SJSA1 (cell line): ENCODE data around the gene SPATA3. TPM values are rescaled to one million over a fixed set of nuclear protein-coding genes. Genes with fewer than 3 reads are reported as not detected.

Source experiments
- DNase-seq, 2 experiments: peaks; one replicate each; pipeline ENCODE4 v3.0.0-alpha.2; 2015 to 2020; ENCODE audit warnings: low spot score in 2 of 2, low read depth in 1 of 2
- H3K27ac ChIP-seq: fragments of 250-450 bp; sonication (Bioruptor Pico); 2 replicates; pipeline ENCODE4 v1.5.1; 2020; ENCODE audit warnings: mild to moderate bottlenecking, moderate library complexity
- H3K27me3 ChIP-seq: fragments of 250-450 bp; sonication (Bioruptor Pico); replicated peaks from 2 replicates; pipeline ENCODE4 v1.5.1; 2020; ENCODE audit warnings: mild to moderate bottlenecking, moderate library complexity
- H3K36me3 ChIP-seq: fragments of 250-450 bp; sonication (Bioruptor Pico); 2 replicates; pipeline ENCODE4 v1.5.1; 2020; ENCODE audit warnings: mild to moderate bottlenecking
- H3K4me1 ChIP-seq: fragments of 250-450 bp; sonication (Bioruptor Pico); replicated peaks from 2 replicates; pipeline ENCODE4 v1.6.1; 2021; ENCODE audit warnings: mild to moderate bottlenecking
- H3K4me3 ChIP-seq: fragments of 250-450 bp; sonication (Bioruptor Pico); 2 replicates; pipeline ENCODE4 v1.5.1; 2020; ENCODE audit warnings: mild to moderate bottlenecking
- H3K9me3 ChIP-seq: fragments of 250-450 bp; sonication (Bioruptor Pico); replicated peaks from 2 replicates; pipeline ENCODE4 v1.5.1; 2020; ENCODE audit warnings: mild to moderate bottlenecking
- total RNA-seq: library from RNA; depleted of rRNA; stranded (reverse); fragments of >200 nt; shearing (Covaris generic); gene quantifications from 2 replicates; pipeline ENCODE4 v1.2.3, GENCODE V29; 2014

Gene SPATA3
- total RNA-seq, 1 experiment from 2014 or later: not detected

DNA sequence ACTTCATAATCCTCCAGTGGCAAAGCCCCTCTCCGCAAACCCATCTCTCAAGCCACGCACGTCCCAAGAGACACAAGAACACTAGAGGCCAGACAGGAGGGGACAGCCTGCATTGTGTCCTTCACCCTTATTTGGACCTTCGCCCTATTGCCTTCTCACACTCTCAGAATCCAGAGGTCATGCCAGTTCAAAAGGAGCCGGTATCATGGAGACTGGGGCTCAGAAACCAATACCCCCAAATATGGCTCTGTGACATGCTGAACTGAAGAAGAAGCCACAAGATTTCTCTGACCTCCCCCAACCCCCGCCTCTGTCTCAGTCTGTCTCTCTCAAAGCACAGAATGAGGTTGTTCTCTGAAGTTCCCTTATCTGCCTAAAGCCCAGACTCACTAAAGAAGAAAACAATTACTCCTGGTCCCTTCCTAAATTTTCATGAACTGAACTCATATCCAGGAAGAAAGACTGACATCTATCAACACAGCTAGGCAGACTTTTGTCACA, 19.2 kb upstream of the SPATA3 start:
- peaks cover 34% of the 10 kb centered on the region for H3K4me1 ChIP-seq
- no peaks in the 10 kb centered on the region for H3K36me3 ChIP-seq
- H3K27me3 ChIP-seq: no peaks in the 10 kb centered on the region
- DNase-seq: no peak
- H3K27ac ChIP-seq: no peak overlapping the region
- H3K4me3 ChIP-seq: no peak overlapping the region
- H3K9me3 ChIP-seq: no peaks in the 10 kb centered on the region

DNA sequence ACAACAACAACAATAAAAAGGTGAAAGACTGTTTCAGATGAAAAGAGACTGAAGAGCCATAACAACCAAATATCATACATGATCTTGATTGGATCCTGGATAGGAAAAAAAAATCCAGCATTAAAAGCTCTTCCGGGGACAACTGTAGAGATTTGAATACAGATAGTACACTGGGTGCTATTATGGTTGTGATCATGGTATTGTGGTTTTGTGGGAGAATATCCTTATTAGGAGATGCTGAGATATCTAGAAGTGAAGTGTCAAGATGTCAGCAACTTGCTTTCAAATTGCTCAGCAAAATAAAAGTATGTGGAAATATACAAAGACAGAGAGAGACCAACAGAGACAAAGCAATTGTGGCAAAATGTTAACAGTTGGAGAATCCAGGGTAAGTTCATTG, 15.5 kb upstream of the SPATA3 start:
- Histone ChIP-seq H3K36me3 (no peaks in the 10 kb centered on the region), H3K4me3 (no peak overlapping the region), H3K27me3 (no peaks in the 10 kb centered on the region), H3K4me1 (peaks cover 24% of the 10 kb centered on the region), H3K9me3 (no peaks in the 10 kb centered on the region), H3K27ac (peak overlapping the region; percentile 42)
- DNase-seq: peak in 1 of 2 experiments; percentile 42

DNA sequence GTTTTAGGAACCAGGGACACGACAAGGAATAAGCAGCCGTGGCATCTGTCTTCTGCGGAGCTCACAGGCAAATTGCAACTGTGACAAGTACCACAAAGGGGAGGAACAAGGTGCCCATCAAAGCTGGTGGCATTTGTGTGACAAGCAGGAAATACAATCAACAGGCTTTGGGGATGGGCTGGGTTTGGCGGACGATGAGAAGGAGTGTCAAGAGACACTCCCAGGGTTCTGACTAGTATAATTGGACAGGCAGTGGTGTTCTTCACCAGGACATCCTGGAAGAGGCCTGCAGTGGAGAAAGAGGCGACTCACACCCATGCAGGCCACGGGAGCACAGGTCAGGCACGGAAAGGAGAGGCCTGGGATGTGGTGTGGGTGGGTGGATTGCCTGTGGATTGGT, 14.2 kb upstream of the SPATA3 start:
- Histone ChIP-seq H3K27ac (peak overlapping the region; percentile 42; the same call in 1 of the 2 replicates), H3K4me1 (peaks cover 25% of the 10 kb centered on the region), H3K36me3 (no peaks in the 10 kb centered on the region), H3K27me3 (no peaks in the 10 kb centered on the region), H3K9me3 (no peaks in the 10 kb centered on the region), H3K4me3 (no peak overlapping the region)
- DNase-seq: no peak

DNA sequence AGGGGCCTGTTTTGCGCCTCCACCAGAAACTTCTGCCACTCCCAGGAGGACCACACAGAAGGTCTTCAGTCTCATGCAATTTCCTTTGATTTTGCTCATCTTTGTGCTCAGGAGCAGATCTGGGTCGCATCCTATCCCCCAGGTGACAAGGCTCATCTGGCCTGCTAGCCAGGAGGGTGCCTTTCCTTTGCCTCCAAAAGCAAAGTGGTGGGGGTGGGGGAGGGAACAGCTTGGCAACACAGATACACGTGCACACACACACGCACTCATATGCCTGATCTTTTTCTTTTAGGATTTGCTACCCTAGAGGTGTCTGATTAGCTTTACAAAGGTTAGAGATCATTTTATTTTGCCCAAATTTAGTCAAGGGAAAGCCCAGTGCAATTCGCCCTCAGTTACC, 13.8 kb upstream of the SPATA3 start:
- Histone ChIP-seq H3K4me3 (no peak overlapping the region), H3K27me3 (no peaks in the 10 kb centered on the region), H3K36me3 (no peaks in the 10 kb centered on the region), H3K27ac (peak overlapping the region; percentile 42; the same call in 1 of the 2 replicates), H3K9me3 (no peaks in the 10 kb centered on the region), H3K4me1 (peaks cover 29% of the 10 kb centered on the region)
- no peak for DNase-seq

DNA sequence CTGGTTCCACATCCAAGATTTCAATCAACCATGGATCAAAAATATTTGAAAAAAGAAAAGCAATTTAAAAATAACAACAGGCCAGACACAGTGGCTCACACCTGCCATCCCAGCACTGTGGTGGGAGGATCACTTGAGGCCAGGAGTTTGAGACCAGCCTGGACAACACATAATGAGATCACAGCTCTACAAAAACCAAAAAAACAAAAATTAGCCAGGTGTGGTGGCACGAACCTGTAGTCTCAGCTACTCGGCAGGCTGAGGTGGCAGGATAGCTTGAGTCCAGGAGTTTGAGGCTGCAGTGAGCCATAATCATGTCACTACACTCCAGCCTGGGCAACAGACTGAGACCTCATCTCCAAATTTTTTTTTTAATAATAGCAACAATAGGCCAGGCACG, 13.4 kb upstream of the SPATA3 start:
- H3K27ac ChIP-seq: no peak overlapping the region
- no peaks in the 10 kb centered on the region for H3K9me3 ChIP-seq
- H3K27me3 ChIP-seq: no peaks in the 10 kb centered on the region
- DNase-seq: no peak
- H3K36me3 ChIP-seq: no peaks in the 10 kb centered on the region
- H3K4me3 ChIP-seq: no peak overlapping the region
- peaks cover 29% of the 10 kb centered on the region for H3K4me1 ChIP-seq

DNA sequence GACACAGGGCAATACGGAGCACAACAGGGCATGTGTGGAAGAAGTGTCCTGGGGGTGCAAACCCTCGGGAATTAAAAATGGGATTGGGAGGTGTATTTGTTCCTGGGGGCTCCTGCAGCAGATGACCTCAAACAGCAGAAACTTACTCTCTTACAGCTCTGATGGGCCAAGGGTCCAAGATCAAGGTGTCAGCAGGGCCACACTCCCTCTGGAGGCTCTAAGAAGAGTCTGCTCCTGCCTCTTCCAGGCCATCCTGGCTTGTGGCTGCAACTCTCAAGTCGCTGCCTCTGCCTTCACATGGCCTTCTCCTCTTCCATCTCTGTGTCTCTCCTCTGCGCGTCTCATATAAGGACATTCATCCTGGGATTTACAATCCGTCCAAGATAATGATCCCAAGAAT, 12.4 kb upstream of the SPATA3 start:
- DNase-seq: no peak
- Histone ChIP-seq H3K4me1 (peaks cover 29% of the 10 kb centered on the region), H3K36me3 (no peaks in the 10 kb centered on the region), H3K27ac (no peak overlapping the region), H3K9me3 (no peaks in the 10 kb centered on the region), H3K4me3 (no peak overlapping the region), H3K27me3 (no peaks in the 10 kb centered on the region)

DNA sequence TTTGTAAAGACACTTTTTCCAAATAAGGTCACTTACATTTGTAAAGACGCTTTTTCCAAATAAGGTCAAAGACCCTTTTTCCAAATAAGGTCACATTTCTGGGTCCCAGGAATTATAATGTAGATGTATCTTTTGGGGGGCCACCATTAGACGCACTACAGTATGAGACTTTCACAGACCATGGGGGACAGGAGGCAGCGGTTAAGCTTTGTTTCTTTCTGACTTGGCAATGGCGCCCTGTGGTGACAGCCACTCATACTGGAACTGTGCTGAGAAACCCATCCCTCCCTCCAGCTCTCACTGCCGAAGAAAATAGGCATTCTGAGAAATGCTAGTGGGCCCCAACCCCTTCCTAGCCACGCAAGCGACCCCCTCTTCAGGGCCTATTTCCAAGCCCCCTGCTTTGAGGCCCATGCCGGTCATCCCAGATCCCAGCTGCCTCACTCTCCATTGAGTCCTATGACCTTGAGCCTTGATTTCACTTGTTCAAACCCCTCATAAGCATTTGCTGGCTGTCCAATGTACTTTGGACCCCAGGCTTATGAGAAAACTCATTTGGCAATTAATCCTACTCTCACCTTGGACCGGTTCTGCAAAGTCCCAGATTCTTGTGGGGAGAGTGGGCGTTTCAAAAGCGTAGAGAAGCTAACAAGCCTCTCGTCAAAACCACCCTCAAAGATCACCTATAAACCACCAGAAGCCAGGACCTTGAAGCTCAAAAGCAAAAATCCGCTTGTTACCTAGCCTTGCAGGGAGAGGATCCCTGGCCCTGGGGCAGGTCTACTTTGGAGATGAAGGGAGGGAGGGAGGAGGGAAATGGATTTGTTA, 11.3 kb upstream of the SPATA3 start:
- Histone ChIP-seq H3K4me1 (peaks cover 29% of the 10 kb centered on the region), H3K9me3 (no peaks in the 10 kb centered on the region), H3K4me3 (no peak overlapping the region), H3K27me3 (no peaks in the 10 kb centered on the region), H3K36me3 (no peaks in the 10 kb centered on the region), H3K27ac (no peak overlapping the region)
- no peak for DNase-seq

DNA sequence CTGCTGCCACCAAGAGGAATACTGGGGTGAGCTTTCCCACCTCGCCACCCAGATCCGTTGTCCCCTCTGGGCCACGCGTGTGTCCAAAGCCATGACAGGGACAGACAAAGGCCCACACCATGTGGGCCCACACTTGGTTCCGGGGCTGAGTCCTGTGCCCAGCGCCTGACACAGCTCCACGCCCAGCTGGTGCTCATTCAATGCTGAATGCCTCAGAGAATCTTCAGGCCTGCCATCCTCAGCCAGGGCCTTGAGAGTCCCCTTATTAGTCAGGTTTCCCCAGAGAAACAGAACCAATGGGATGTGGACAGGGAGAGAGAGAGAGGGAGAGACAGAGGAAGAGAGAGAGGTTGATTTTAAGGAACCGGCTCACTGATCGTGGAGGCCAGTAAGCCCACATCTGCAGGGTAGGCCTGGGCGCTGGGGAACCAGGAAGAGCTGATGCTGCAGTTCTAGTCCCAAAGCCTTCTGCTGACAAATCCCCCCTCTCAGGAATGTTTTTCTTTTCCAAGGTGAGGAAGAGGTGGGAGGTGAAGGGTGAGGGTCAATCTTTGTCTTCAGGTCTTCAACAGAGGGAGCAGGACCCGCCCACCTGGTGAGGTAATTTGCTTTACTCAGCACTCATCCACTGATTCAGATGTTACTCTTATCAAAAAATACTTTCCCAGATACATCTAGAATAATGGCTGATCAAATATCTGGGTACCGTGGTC, 10.2 kb upstream of the SPATA3 start:
- H3K27me3 ChIP-seq: no peaks in the 10 kb centered on the region
- DNase-seq: no peak
- no peak overlapping the region for H3K4me3 ChIP-seq
- H3K9me3 ChIP-seq: no peaks in the 10 kb centered on the region
- peaks cover 23% of the 10 kb centered on the region for H3K4me1 ChIP-seq
- H3K27ac ChIP-seq: no peak overlapping the region
- H3K36me3 ChIP-seq: no peaks in the 10 kb centered on the region

DNA sequence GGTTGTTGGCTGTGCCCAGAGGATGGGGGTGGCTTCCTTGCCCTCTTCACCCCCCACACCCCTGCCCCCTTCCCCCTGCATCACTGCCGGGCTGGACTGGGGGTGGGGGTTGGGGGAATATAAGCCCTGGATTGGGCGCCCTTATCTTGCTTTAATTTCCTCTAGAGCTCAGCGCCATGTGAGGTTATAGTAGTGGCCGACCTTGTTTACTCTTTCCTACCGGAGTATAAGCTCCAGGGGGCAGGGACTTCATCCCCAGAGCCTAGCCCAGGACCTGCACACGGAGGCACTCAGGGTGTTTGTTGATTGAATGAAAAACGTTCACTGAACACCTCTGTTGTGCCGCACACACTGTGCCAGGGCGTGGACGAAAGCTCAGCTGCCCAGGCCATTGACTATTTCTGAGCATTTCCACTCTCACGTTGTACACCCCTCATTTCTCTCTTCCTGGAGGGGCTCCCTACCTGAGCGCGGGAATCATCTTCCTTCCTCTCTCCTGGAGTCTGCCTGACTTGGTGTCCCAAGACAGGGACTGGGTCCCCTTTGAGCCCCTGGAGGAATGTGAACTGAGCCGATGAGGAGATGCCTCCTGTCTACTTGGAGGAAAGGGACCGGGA, 9.3 kb upstream of the SPATA3 start:
- DNase-seq: no peak
- Histone ChIP-seq H3K27me3 (no peaks in the 10 kb centered on the region), H3K27ac (no peak overlapping the region), H3K4me1 (peaks cover 14% of the 10 kb centered on the region), H3K4me3 (peak overlapping the region; percentile 27), H3K9me3 (no peaks in the 10 kb centered on the region), H3K36me3 (no peaks in the 10 kb centered on the region)

DNA sequence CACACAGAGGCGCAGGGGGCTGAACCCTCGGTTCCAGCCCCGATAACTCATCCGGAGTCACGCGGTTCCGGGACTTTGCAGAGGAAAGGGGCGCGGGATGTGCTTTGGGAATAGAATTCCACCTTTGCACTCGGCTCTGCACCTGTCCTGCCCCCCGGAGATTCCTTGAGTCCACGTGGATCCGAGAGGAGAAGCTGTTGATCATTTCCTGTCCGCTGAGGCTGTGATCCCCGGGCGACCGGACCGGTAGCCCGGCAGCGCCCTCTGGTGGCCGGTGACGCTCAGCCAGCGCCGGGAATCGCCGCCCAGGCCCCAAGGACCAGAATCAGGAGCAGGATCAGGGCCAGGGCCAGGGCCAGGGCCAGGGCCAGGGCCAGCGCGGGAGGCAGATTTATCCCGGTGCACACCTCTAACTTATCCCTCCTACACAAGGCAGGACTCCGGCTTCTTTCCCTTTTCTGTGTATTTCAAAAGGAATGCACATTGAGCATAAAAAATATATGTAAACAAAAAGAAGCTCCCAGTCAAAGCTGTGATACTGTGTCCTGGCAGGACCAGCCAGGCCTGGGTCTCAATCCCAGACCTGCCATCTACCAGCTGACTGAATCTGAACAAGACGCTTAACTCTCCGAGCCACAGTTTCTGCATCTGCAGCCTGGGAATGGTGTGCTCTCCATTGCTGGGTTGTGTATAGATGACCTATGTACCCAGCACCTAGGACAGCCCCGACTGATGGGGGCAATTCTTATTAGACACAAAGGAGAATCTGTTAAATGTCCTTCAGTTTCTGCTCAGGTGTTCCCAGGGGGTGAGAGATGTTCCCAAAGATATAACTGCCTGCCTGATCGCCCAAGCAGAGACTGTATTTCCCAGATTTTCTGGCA, 8.5 kb upstream of the SPATA3 start:
- no peak overlapping the region for H3K27ac ChIP-seq
- no peaks in the 10 kb centered on the region for H3K9me3 ChIP-seq
- H3K4me3 ChIP-seq: peak overlapping the region; percentile 27
- H3K27me3 ChIP-seq: no peaks in the 10 kb centered on the region
- H3K36me3 ChIP-seq: no peaks in the 10 kb centered on the region
- peak; percentile 76 to 79 for DNase-seq
- peaks cover 6% of the 10 kb centered on the region for H3K4me1 ChIP-seq

DNA sequence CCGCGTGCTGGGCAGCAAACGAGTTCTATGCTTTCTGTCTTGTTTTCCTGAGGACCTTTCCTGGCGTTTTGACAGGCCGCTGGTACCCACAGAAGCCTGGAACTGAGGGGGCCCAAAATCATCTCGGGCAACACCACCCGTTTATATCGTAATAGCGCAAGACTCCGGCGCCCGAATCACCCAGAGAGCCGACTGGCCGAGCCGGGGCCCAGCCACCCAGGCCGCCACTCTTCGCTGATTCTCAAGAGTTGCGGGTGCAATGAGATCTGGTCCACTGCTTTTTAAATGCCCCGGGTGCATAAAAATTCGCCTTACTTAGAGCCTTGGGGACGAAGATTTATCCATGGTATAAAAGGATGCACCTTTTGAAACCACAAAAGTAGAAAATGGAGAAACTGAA, 6.2 kb upstream of the SPATA3 start:
- Histone ChIP-seq H3K4me3 (no peak overlapping the region), H3K27me3 (no peaks in the 10 kb centered on the region), H3K27ac (no peak overlapping the region), H3K4me1 (peaks cover 6% of the 10 kb centered on the region), H3K9me3 (no peaks in the 10 kb centered on the region), H3K36me3 (no peaks in the 10 kb centered on the region)
- no peak for DNase-seq

DNA sequence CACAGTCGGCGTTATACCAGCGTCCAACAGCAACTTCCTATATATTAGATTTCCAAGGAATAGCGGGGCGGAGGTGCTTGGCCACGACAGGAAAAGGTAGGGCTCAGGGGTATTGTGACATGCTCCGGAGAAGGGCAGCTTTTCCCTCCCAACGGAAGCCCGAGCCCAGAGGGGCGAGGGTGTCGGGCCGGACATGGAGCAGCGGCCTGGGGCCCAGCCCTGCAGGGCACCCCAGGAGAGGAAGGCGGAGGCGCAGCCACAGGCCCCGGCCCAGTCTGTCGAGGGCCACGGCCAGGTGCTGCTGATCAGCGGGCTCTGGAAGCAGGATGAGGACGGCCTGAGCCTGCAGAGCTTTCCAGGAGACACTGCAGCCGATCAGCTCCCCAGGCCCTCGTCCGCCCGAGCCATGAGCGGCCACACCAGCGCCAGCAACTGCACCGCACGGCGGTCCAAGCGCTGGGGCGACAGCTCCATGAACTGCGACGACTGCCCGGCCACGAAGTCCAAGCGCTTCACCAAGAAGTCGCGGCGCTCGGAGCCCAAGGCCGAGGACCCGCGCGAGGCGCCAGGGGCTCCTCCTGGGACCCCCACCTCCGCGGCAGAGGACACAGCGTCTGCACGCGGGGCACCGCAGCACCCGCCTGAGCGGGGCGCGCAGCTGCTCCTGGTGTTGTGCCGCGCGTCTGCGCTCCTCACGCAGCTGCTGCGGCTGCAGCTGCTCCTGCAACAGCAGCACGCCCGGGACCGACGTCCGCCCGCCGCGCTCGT, 5.6 kb upstream of the SPATA3 start:
- Histone ChIP-seq H3K9me3 (no peaks in the 10 kb centered on the region), H3K36me3 (no peaks in the 10 kb centered on the region), H3K27me3 (no peaks in the 10 kb centered on the region), H3K27ac (no peak overlapping the region), H3K4me3 (no peak overlapping the region), H3K4me1 (peaks cover 6% of the 10 kb centered on the region)
- no peak for DNase-seq

DNA sequence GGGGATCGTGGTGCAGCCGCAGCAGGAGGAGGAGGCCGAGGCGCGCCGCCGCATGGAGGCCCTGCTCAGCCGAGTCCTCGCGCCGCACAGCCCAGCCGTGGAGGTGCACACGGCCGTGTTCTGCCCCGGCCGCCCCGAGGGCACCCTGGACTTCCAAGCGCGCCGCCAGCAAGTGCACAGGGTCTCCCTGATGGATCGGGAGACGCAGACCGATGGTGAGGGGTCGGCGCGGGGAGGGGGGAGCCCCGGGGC, 5.1 kb upstream of the SPATA3 start:
- no peaks in the 10 kb centered on the region for H3K27me3 ChIP-seq
- no peaks in the 10 kb centered on the region for H3K9me3 ChIP-seq
- no peak overlapping the region for H3K4me3 ChIP-seq
- DNase-seq: no peak
- no peaks in the 10 kb centered on the region for H3K36me3 ChIP-seq
- peaks cover 6% of the 10 kb centered on the region for H3K4me1 ChIP-seq
- no peak overlapping the region for H3K27ac ChIP-seq
